GM18502 (cell line): ENCODE results near the gene GRM1.
A peak's percentile ranks its signal among the peaks of the same experiment; 100 is the strongest.
"Not testable (repeated sequence)": the region's sequence is repeated elsewhere in the genome, so short reads cannot be mapped to it uniquely, and the experiment has no call there.

Experiments
- ATAC-seq: cut with Tn5 transposase; IDR thresholded peaks from one replicate; pipeline ENCODE4 v1.9.1; 2021; ENCODE audit warnings: mild to moderate bottlenecking; ENCODE audit not compliant: unreplicated experiment, poor library complexity

The GRM1 gene

DNA sequence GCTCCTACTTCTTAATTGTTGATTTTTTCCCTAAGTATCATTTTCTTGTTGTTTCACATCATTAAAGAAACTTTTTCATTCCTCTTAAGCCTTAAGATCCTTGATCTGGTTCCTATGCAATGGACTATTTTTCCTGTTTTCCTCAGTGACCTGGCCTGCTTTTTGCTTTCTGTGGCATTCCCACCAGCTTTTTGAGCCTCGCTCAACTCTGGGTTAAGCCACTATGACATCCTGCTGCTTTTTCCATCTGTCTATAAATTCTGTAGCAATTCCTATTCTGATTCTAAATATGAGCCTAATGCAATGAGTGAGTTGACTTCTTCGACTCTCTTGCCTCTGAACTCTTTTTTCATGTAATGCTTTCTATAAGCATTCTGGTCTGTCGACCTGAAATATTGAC lies 160.3 kb downstream of the GRM1 start:
- no peak for ATAC-seq

DNA sequence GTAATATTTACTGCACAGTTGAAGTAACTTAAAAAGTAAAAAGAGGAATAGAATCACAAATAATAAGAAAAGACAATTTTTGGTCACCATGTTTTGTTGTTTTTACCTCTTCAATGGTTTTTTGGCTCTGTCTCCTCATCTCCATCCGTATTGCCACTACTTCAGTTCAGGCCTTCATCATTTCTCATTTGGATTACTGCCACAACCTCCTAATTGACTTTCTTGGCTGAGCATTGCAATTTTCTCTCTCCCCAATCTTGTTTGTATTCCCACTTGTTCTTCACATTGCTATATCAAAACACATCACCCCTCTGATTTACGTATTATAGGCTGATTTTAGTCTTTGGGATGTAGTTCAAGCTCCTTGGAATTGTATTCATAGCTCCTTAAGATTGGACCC lies 161.7 kb downstream of the GRM1 start:
- ATAC-seq = no peak

DNA sequence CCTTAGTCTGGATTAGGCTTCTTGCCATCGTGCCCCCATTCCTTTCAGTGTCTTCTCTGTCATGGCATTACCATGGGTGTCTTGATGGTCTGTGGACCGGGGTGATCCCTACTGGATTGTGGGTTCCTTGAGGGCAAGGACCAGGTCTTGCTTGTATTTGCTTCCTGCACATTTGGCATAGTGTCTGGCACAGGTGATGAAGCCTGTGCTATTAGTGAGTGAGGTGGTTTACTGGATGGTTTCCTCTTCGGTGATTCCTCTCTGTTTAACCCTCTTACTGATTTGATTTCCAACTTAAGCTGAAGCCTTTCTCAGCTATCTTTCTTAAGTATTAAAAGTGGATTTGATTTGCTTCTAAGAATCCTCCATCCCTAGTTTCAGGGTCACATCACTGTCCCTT lies 162.3 kb downstream of the GRM1 start:
- no peak for ATAC-seq

DNA sequence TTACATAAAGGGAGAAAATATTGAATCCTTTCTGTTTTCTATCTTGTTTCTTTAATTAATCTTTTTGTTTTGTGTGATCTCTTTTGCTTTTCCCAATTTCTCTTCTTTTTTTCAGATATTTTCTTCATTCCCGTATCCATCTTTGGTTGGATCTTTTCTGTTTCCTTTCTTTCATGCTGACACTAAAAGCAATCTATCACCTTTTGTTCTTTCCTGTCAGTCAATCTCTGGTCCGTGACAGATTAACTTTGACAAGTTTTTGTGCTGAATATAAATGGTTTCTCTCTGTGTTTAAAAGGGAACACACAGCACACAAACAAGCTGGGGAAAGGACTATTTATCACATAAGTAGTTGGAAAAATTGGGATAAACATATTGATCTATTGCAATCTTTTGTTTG lies 162.8 kb downstream of the GRM1 start:
- no peak for ATAC-seq

- ATAC-seq = no peak
Measured at GRCh38 chr6:146194434-146194833, 165.6 kb downstream of the GRM1 start.

DNA sequence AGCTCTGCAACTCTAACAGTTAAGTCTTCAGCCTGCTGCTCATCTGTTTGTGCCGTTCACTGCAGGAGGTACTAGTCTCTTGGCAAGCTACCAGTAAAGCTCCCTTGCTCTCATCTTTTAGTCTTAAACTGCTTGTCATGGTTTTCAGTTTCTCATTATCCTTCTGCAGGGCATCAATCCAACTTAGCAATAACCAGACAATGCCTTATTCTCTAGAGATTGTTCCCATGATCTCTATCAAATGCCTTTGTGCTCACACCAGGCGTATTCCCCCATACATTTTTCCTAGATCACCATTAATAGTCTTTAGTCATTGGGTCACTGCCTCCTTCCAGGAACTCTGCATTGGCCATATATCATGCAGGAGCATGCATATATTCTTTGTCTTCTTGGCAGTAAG lies 171.3 kb downstream of the GRM1 start:
- ATAC-seq = no peak

GRCh38 chr6:146202570-146202969 lies 173.7 kb downstream of the GRM1 start:
- no peak for ATAC-seq

DNA sequence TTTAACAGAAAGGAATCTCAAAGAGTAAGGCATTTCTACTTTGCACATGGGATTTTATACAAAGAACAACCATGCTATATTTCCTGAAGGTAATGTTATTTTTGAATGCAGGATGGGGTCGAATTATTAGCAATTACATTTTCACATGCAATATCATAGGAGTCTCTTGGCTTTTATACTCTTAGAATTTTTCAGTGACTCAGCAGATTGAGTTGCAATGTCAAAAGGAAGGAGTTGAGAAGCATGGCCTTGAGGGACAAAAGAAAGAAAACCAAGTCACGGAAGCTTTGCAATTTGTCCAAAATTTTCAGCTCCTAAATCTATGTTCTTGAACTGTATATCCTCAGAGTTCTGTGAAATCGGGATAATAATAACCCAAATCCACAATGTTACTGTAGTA lies 181.1 kb downstream of the GRM1 start:
- ATAC-seq = no peak

DNA sequence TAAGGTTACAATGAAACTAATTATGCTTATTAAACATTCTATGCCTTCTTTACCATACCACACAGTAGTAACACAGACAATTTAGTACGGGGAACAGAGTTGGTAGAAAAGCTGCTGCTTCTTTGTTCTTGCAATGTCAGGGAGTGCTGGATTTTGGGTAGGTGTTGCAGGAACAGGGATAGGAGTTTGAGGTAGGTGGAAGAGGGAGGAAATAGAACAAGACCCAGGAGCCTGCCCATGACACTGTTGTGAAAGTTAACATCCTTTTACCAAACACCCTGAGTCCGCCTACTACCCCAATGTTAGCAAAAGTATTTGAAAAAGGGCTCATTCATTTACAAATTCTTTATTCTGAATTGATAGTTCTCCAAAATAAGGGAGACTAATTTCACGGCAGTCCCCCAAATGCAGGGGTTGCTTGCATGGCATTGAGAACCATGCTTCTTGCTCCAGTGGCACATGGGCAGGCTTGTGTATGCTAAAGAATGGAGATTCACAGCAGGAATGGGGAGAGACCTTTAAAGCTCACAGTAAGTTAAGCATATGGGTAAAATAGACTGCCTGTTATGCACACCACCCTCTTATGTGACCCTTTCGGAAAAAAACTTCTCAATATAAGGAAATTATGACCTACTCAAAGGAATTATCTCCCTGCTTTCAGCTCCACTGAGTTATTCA lies 181.7 kb downstream of the GRM1 start:
- ATAC-seq = no peak

- peak; percentile 47 for ATAC-seq
Measured at GRCh38 chr6:146211646-146212045, 182.8 kb downstream of the GRM1 start.

DNA sequence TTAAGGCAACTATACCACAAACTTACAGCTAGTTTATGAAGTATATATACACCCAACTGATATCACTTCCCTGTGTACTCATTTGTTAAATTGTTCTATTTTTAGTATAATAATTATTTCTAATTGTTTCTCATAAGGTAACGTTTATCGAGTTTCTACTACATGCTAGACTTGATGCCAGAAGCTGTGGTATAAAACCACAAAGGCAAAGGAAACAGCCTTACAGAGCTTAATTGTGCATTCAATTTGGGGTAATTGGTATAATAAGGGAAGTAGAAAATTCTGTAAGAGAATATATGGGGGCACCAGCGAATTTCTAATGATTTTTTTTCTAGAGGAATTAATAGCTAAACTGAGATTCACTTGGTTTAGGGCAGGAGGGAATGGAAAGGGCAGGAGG lies 183.9 kb downstream of the GRM1 start:
- ATAC-seq = no peak

GRCh38 chr6:146219101-146219500 lies 190.2 kb downstream of the GRM1 start:
- ATAC-seq = no peak

DNA sequence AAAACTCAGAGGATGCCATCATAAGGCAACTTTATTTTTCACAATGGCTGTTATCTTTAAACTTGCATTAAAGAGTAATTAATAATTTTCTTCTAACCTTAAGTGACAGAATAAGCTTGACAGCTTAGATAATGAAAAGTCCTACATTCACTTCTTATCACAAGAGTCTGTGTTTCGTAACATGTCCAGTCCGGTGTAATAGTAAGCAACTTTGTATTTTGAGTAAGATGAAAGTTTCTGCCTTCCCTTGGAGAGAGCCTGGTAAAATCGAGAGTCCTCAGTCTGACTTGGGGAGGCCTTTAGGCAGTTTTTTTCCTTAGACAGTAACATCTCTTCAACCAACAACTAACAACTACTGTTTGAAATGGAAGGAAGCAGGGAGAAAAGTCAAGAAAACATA lies 195.6 kb downstream of the GRM1 start:
- no peak for ATAC-seq

GRCh38 chr6:146224988-146225387 lies 196.1 kb downstream of the GRM1 start:
- ATAC-seq = no peak

DNA sequence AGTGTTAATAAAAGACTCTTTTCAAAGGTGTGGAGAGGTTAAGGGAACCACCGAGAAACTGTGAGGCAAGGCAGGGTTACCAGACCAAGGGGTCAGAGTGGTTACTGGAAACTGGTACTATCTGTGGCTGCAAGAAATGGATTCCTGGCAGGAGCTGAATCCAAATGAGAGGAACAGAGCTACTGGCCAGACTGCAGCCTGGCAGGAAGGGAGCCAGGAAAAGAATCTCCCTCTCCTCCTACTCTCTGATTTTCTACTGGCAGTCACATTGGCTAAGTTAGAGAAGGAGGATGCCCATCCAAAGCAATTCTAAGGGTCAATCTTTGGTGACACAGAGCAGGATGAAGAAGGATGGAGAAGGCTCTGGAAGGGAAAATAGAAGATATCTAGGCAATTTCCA lies 211.5 kb downstream of the GRM1 start:
- no peak for ATAC-seq

DNA sequence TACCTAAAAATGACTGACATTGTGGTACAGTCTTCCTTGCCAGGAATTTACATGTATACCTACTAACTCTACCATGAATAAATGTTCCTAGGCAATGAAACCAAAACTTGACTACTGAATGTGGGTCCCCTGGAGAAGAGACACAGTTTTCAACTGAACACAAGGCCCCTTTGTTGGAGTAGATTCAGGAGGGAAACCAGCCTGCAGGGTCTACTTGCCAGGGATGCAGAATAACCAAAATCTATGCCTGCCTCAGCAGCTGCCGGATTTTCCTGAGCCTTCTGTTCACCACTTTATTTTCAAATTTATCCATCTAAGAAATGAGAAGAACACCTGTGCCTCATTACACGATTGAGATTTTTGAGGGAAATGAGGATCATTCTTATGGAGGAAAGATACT lies 211.9 kb downstream of the GRM1 start:
- no peak for ATAC-seq

DNA sequence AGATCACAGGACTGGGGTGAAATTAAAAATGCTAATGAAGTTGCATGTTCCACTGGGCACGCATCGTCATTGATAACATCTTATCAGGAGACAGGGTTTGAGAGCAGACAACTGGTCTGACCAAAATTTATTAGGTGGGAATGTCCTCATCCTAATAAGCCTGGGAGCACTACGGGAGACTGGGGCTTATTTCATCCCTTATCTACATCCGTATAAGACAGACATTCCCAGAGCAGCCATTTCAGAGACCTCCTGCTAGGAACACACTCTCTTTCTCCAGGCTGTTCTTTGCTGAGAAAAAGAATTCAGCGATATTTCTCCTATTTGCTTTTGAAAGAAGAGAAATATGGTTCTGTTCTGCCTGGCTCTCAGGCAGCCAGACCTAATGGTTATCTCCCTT lies 214.8 kb downstream of the GRM1 start:
- not testable (repeated sequence) for ATAC-seq

DNA sequence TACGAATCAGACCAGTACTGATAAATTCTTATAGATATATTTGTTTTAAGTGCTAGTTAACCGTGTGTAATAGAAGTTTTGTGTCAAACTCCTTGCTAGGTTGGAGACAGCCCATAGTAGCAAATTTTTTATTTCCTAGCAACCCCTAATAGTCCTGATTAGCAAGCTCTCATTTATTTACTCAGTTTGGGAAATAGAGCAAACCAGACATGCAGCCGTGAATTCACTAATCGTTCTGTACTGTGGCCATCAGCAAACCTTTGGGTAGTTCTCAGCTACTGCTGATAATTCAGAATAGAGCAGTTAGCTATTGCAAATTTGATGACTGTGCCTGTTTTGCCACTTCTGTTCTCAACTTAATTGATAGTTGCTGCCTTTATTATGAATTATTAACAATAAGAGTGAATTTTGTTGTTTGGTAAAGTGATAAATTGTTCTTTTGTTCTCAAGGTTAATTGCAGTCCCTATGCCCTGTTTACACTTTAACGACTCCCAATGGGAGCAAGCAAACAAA lies 215.8 kb downstream of the GRM1 start:
- ATAC-seq = no peak

DNA sequence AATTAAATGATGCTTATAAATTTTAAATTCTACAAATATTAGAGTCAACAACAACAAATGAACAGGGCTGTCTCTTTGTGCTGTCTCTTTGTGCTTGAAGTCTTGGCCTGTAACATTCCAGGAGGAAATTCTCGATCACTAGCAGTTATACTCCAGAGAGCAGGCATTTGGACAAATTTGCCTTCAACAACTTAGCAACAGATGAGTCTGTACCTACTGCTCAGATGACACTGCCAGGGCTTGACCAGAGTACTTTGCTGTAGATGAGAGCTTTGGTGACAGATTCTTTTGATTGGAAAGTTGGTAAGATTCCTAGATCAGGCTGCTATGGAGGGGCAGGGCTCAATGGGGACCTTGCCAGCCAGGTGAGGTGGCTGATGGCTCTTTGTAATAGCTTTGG lies 217.2 kb downstream of the GRM1 start:
- ATAC-seq = no peak

- no peak for ATAC-seq
Measured at GRCh38 chr6:146253691-146254090, 224.8 kb downstream of the GRM1 start.

DNA sequence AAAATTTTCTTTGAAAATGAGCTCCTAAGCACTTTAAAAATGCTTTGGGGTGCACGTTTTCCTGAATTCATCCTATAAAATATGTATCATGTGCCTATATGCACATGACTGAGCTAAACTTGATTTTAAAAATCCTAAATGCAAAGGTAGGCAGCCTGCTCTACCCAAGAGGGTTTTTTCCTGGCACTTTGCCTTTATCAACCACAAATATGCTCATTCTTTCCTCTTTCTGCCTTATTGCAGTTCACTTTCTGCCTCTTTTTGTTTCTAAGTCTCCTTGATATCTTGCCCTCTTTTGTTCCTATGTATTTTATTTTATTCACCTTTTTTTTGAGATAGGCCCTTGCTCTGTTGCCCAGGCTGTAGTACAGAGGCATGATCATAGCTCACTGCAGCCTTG lies 229.3 kb downstream of the GRM1 start:
- no peak for ATAC-seq

DNA sequence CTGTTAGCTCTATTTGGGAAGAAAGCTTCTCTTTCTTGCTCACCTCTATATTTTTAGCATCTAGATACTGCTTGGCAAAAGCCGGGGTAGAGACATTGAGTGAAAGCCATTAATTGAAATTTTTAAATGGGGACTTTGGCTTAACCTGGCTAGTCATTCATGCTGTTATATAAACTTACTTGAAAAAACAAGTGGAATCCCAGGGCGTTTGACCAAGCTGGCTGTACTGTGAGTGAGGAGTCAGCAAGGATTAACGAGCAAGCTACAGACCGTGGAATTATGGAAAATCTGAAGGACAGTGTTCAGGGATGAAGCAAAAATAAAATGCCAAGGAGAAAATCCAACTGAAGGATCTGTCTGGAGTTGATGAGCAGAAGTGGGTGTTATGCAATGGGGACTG lies 232.0 kb downstream of the GRM1 start:
- no peak for ATAC-seq

- no peak for ATAC-seq
Measured at GRCh38 chr6:146265056-146265455, 236.2 kb downstream of the GRM1 start.
